ENCODE data around the gene CD160. TPM values are rescaled to one million over a fixed set of nuclear protein-coding genes. Genes with fewer than 3 reads are reported as not detected.
A peak's percentile ranks its signal among the peaks of the same experiment; 100 is the strongest.
"Not testable (repeated sequence)": the region's sequence is repeated elsewhere in the genome, so short reads cannot be mapped to it uniquely, and the experiment has no call there.

CD160 gene
- total RNA-seq, 4 donors from 2014 or later, result not detected

DNA sequence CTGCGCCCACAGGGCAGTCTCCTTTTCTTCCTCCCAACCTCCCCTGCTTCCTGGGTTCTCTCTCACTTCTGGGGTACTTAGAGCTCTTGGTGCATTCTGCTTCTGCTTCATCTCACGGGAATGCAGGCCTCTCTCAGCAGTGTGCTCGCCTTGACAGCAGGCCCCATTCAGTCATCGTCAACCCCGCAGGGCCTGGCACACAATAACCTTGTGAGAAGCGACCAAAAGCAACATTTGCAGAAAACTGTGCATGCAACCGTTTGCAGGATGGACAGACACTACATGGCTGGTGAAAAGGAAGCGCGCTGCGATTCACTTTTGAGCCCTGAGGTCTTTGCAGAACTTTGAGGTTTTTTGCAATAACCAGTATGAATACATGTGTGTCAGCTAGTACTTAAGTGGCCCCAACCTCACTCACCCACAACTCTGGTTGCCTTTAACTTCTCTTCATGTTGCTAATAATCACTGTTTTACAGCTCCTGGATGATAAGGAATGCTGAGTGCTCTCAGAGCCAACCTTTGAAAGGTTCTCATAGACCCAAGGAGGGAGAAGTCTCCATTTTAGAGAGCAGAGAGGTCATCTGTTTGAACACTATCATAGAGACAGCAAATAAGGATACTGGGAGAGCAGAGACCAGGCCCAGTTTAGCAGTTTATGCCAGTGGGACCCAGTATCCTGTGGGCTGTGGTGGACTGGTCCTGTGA is 2.5 kb upstream of the CD160 start:
- in situ Hi-C loops (cut with MboI; ENCODE audit: low sequenced_read_pairs in 4 of 4), result no loop called here
- intact Hi-C loops (cut with DNase I; ENCODE audit: low total_unique reads), result no loop called here
- no peak for ATAC-seq
- DNase-seq, result no peak
- Histone ChIP-seq H3K27me3 (no peaks in the 10 kb centered on the region), H3K4me1 (peaks cover 0 to 11% of the 10 kb centered on the region in 2 donors), H3K9me3 (no peaks in the 10 kb centered on the region), H3K36me3 (no peaks in the 10 kb centered on the region), H3K27ac (no peak overlapping the region), H3K4me3 (no peak overlapping the region)
- TF ChIP-seq POLR2A (IDR thresholded peaks at IDR 0.05), result no peak
- TF ChIP-seq CTCF (IDR thresholded peaks at IDR 0.05 in 4 of 5, conservative IDR thresholded peaks at IDR 0.05 in 1 of 5), result no peak

GRCh38 chr1:145717833-145718232 is 1.5 kb upstream of the CD160 start:
- Histone ChIP-seq H3K27me3 (no peaks in the 10 kb centered on the region), H3K36me3 (no peaks in the 10 kb centered on the region), H3K9me3 (no peaks in the 10 kb centered on the region), H3K27ac (no peak overlapping the region), H3K4me1 (peaks cover 0 to 11% of the 10 kb centered on the region in 2 donors), H3K4me3 (no peak overlapping the region)
- in situ Hi-C loops (cut with MboI; ENCODE audit: low sequenced_read_pairs in 4 of 4) (no loop called here), intact Hi-C loops (cut with DNase I; ENCODE audit: low total_unique reads) (no loop called here)
- TF ChIP-seq CTCF (IDR thresholded peaks at IDR 0.05 in 4 of 5, conservative IDR thresholded peaks at IDR 0.05 in 1 of 5) (no peak), POLR2A (IDR thresholded peaks at IDR 0.05) (no peak)
- ATAC-seq (no peak), DNase-seq (no peak)

DNA sequence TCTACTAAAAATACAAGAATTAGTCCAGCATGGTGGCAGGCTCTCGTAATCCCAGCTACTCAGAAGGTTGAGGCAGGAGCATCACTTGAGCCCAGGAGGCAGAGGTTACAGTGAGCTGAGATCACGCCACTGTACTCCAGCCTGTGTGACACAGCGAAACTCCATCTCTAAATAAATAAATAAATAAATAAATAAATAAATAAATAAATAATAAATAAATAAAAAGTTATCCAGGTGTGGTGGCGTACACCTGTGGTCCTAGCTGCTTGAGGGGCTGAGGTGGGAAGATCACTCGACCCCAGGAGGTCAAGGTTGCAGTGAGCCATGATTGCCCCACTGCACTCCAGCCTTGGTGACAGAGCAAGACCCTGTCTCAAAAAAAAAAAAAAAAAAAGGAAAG is 834 bp upstream of the CD160 start:
- H3K27ac ChIP-seq; H3K36me3 ChIP-seq; intact Hi-C loops (cut with DNase I; ENCODE audit: low total_unique reads); H3K27me3 ChIP-seq; ATAC-seq; DNase-seq; H3K9me3 ChIP-seq; H3K4me3 ChIP-seq; in situ Hi-C loops (cut with MboI; ENCODE audit: low sequenced_read_pairs in 4 of 4): not testable (repeated sequence)
- peaks cover 0 to 11% of the 10 kb centered on the region in 2 donors for H3K4me1 ChIP-seq

- intact Hi-C loops (cut with DNase I; ENCODE audit: low total_unique reads), result no loop called here
- in situ Hi-C loops (cut with MboI; ENCODE audit: low sequenced_read_pairs in 4 of 4), result no loop called here
- Histone ChIP-seq H3K36me3 (no peaks in the 10 kb centered on the region), H3K27ac (no peak overlapping the region), H3K9me3 (no peaks in the 10 kb centered on the region), H3K4me3 (peak overlapping the region in 3 of 4 donors; percentile 41 to 60 (median 44)), H3K4me1 (peaks cover 0 to 11% of the 10 kb centered on the region in 2 donors), H3K27me3 (no peaks in the 10 kb centered on the region)
- TF ChIP-seq CTCF (IDR thresholded peaks at IDR 0.05 in 4 of 5, conservative IDR thresholded peaks at IDR 0.05 in 1 of 5) (no peak), POLR2A (IDR thresholded peaks at IDR 0.05) (no peak)
- no peak for DNase-seq
- ATAC-seq, result no peak
Observed at GRCh38 chr1:145720556-145720877, 1.2 kb downstream of the CD160 start.

DNA sequence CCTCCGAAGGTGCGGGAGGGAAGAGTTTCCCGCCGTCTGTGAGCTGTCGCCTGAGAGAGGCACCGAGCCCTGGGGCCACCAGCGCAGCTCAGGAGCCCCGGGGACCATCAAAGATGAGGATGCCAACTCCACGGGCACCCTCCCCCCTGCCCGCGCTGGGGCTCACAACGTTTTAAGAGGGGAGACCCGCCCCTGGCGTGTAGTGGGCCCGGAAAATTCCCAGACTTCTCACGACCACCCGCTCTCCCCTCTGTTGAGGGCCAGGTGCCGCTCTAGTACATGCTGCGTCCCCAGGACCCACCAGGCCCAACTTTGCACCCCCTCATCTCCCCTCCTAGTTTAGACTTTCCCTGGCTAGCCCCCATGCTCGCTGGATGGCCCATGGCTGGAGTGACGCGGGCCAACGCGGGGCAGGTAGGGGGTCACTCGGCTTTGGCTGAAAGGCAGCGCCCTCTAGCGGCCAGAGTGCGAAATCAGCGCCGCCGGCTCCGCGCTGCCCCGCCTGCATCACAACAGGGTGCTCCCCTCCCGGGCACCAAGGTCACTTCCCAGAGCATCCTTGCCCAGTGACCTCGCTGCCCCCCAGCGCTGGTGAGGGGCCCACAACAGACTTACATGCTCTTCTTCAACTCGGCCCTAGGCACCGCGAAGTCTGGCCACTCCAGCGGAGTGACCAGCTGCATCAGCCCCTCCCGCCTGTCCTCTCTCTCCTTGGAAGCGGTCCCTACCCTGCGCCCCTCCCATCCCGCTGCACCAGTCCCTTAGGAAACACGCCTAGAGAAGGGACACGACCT is 1.8 kb downstream of the CD160 start:
- peaks cover 0 to 11% of the 10 kb centered on the region in 2 donors for H3K4me1 ChIP-seq
- peak overlapping the region; percentile 32 to 60 (median 42) for H3K4me3 ChIP-seq
- H3K27me3 ChIP-seq, result no peaks in the 10 kb centered on the region
- DNase-seq (peak; percentile 15 to 49), ATAC-seq (peak; percentile 75 to 80)
- no peaks in the 10 kb centered on the region for H3K9me3 ChIP-seq
- H3K27ac ChIP-seq, result no peak overlapping the region
- intact Hi-C loops (cut with DNase I; ENCODE audit: low total_unique reads), result no loop called here
- peak; percentile 69 to 96 (median 88) for TF ChIP-seq CTCF (IDR thresholded peaks at IDR 0.05 in 4 of 5, conservative IDR thresholded peaks at IDR 0.05 in 1 of 5)
- no peak for TF ChIP-seq POLR2A (IDR thresholded peaks at IDR 0.05)
- in situ Hi-C loops (cut with MboI; ENCODE audit: low sequenced_read_pairs in 4 of 4), result no loop called here
- H3K36me3 ChIP-seq, result no peaks in the 10 kb centered on the region

DNA sequence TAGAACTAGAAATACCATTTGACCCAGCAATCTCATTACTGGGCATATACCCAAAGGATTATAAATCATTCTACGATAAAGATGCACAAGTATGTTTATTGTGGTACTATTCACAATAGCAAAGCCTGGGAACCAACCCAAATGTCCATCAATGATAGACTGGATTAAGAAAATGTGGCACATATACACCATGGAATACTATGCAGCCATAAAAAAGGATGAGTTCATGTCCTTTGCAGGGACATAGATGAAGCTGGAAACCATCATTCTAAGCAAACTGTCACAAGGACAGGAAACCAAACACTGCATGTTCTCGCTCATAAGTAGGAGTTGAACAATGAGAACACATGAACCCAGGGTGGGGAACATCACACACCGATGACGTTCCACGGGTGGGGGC is 6.9 kb downstream of the CD160 start:
- H3K27me3 ChIP-seq; H3K27ac ChIP-seq; H3K4me1 ChIP-seq; H3K9me3 ChIP-seq; H3K36me3 ChIP-seq; DNase-seq; intact Hi-C loops (cut with DNase I; ENCODE audit: low total_unique reads); ATAC-seq; in situ Hi-C loops (cut with MboI; ENCODE audit: low sequenced_read_pairs in 4 of 4); H3K4me3 ChIP-seq: not testable (repeated sequence)
